Mononuclear cell (primary cell): Measurements from ENCODE around the gene TBC1D2B. TPM values are rescaled to one million over a fixed set of nuclear protein-coding genes. Genes with fewer than 3 reads are reported as not detected.

Source experiments
- H3K27me3 ChIP-seq: 2 replicates; pipeline ENCODE4 v1.6.0; 2011; ENCODE audit warnings: low read length, control low read depth; ENCODE audit not compliant: insufficient read depth
- H3K4me1 ChIP-seq: 2 replicates; pipeline ENCODE4 v1.5.1; 2011; ENCODE audit warnings: mild to moderate bottlenecking, low read length, control low read depth; ENCODE audit not compliant: insufficient read depth
- H3K4me3 ChIP-seq: 2 replicates; pipeline ENCODE4 v1.5.1; 2011; ENCODE audit warnings: mild to moderate bottlenecking, low read length, moderate library complexity
- H3K9me3 ChIP-seq: 2 replicates; pipeline ENCODE4 v1.5.1; 2011; ENCODE audit warnings: low read depth, mild to moderate bottlenecking, control low read depth, low read length
- total RNA-seq: library from RNA; depleted of rRNA; stranded (reverse); fragments of >200 nt; gene quantifications from one replicate; pipeline ENCODE4 v1.2.3, GENCODE V29; 2012

Gene TBC1D2B
- total RNA-seq, 1 donor = 38.1 TPM

DNA sequence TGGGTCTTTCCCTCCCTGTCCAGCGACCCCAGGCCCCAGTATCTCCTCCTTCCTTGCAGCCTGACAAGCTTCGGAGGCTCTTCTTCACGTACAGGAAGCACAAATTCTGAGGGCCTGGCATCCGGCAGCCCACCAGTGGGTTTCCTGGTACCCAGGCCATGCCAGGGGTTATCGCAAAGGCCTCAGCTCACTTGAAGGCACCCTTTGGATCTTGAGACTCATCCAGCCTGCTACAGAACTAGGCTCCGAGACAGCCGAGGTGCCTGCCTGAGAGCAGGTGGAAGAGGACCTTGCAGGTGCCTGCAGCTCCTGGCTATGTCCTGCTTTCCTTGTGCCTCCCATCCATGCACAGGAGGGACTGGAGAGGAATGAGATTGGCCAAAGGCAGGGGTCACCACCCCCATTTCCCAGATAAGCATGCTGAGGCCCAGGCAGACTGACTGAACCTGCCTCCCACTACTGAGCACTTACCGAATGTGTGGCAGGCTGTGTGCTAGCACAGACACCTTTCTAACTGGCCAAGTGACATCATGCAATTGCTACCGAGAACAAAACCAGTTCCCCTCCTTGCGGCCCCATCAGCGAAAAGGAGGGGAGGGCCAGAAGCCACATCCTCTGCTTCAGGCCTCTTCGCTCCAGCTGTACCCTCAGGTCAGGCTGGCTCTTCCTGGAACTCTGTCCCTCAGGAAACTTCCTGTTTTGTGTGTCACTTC, 26.1 kb upstream of the TBC1D2B start:
- H3K4me3 ChIP-seq = no peak overlapping the region
- no peaks in the 10 kb centered on the region for H3K9me3 ChIP-seq
- peaks cover 37% of the 10 kb centered on the region for H3K4me1 ChIP-seq
- H3K27me3 ChIP-seq = no peaks in the 10 kb centered on the region

DNA sequence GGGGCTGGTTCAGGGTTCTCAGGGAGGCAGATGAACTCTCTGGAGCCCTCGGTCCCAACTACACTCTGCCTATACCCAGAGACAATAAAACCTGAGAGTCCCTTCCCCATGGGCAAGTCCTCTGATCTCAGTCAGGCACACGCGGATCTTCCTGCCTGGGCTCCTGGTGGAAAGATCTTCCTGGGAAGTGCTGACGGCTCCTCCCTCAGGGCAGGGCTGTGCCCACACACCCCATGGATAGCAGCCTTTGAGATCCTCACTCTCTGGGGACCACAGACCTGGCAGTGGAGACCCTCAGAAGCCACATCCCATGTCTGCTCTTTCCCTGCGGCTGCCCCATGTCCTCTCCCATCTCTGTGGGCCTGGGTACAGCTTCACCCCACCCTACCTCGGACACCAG, 25.2 kb upstream of the TBC1D2B start:
- Histone ChIP-seq H3K4me1 (peaks cover 37% of the 10 kb centered on the region), H3K27me3 (no peaks in the 10 kb centered on the region), H3K4me3 (no peak overlapping the region), H3K9me3 (no peaks in the 10 kb centered on the region)

DNA sequence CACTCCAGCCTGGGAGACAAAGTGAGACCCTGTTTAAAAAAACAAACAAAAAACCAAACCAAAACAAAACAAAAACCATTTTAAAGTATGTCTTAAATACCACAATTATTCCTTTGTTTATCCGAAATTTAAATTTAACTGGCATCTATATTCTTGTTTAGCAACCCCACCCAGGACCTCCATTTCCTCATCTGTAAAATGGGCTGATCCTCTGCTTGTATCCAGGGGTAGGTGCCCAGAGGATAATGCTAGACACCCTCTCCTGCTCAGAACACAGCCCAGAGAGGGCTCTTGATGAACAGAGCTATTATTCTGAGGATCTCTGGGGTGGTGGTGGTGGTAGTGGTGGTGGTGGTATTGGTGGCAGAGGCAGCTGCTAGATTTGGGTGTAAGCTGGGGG, 24.7 kb upstream of the TBC1D2B start:
- Histone ChIP-seq H3K4me1 (peaks cover 37% of the 10 kb centered on the region), H3K9me3 (no peaks in the 10 kb centered on the region), H3K27me3 (no peaks in the 10 kb centered on the region), H3K4me3 (no peak overlapping the region)

DNA sequence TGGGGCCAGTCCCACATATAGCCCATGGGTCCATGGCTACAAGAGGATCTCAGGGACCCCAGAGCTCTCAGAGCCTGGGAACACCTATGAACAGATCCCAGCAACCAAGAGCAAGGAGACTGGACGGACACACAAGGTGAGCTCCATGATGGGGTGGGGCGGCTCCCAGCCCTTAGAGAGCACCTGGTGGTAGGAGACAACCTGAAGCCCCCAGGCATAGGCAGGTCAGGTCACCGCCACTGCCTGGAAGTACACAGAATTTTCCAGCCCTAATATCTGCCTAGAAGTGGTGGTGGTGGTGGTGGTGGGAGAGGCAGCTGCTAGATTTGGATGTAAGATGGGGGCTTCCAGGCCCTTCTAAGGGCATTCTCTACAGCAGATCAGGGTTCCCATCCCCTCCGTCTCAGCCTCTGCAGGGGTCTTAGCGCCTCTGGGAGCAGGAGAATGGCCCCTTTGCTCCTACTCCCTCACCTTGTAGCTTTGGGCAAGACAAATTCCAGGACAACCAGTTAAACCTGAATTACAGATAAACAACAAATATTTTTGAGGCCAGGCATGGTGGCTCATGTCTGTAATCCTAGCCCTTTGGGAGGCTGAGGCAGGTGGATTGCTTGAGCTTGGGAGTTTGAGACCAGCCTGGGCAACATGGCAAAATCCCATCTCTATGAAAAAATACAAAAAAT, 24.1 kb upstream of the TBC1D2B start:
- H3K27me3 ChIP-seq = no peaks in the 10 kb centered on the region
- H3K9me3 ChIP-seq = no peaks in the 10 kb centered on the region
- no peak overlapping the region for H3K4me3 ChIP-seq
- H3K4me1 ChIP-seq = peaks cover 37% of the 10 kb centered on the region

DNA sequence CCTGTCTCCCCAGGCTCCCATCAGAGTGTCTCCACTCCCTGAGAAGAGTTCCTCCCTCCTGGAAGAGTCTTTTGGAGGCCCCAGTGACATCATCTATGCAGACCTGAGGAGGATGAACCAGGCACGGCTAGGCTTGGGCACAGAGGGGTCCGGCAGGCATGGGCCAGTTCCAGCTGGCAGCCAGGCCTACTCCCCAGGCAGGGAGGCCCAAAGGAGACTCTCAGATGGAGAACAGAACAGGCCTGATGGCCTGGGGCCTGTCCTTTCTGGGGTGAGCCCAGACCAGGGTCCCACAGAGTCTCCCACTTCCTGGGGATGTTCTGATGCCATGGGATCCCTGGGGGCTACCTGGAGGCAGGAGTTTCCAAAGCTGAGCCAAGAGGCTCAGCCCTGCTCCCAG, 23.4 kb upstream of the TBC1D2B start:
- Histone ChIP-seq H3K27me3 (no peaks in the 10 kb centered on the region), H3K9me3 (no peaks in the 10 kb centered on the region), H3K4me1 (peaks cover 34% of the 10 kb centered on the region), H3K4me3 (no peak overlapping the region)

DNA sequence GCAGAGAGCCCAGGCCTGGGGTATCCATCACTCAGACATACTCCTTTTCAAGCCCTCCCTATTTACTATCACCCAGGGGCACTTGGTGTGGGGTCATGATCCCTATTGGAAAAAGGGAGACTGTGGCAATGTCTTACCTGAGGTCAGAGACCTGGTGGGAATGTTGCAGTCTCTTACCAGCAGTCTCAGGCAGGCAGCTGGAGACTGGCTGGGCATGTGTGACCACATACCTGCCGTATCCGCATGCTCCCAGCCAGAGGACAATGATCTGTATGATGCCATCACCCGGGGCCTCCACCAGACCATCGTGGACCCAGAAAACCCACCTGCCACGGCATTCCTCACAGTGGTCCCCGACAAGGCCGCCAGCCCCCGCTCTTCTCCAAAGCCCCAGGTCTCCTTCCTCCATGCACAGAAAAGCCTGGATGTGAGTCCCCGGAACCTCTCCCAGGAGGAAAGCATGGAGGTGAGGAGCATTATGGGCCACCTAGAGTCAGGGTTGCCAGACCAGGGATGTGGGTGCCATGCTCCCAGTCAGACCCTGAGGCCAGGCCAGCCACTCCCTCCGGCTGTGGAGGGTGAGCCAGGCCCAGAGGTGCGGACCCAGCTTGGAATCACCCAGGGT, 20.7 kb upstream of the TBC1D2B start:
- Histone ChIP-seq H3K27me3 (no peaks in the 10 kb centered on the region), H3K4me3 (no peak overlapping the region), H3K9me3 (no peaks in the 10 kb centered on the region), H3K4me1 (peaks cover 8% of the 10 kb centered on the region)

DNA sequence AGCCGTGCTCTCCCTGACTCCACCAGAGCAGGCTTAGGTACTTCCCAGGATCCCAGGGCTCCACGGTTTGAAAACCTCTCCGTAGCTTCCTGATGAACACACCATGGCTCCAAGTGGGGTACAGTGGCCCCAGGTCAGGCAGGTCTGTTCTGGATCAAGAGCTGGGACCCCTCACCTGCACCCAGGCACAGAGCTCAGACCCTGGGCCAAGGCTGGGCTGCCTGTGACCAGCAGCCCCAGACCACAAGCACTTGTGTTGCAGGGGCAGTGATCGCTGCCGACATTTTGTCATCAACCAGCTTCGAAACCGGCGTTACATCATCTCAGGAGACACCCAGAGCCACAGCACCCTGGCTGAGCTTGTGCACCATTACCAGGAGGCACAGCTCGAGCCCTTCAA, 20.2 kb upstream of the TBC1D2B start:
- Histone ChIP-seq H3K4me3 (no peak overlapping the region), H3K4me1 (peaks cover 2% of the 10 kb centered on the region), H3K9me3 (no peaks in the 10 kb centered on the region), H3K27me3 (no peaks in the 10 kb centered on the region)

DNA sequence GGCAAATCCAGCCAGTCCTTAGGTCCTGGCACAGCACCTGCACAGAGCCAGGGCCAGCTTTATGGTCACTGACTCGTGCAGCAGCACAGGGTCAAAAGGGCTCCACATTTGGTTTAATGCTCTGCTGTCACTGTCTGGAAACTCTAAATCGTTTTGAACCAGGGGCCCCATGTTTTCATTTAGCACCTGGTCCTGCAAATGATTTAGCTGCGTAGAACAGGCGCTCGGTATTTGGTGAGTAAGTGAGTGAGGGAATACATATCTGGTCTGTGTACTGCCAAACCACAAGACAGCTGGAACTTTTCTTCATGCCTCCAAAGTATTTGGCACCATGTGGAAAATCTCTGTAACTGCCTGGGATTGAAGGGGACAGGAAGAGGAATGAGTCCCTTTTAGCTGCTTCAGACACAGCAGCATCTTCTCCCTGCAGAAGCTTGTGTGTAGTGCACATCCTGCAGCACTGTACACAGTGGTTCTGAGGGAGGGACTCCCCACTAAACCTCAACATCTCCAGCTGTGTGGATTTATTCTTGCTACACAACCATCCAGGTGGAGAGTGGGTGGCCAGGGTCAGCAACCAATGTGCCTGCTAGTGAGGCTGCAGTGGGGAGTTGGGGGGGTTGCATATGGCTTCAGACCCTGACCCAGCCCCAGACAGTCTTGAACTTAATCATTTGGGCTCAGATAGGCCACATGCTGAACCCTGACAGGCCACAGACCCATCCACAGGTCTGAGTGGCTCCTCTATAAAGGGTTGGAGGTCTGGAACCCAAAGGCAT, 15.9 kb upstream of the TBC1D2B start:
- no peaks in the 10 kb centered on the region for H3K9me3 ChIP-seq
- H3K27me3 ChIP-seq = no peaks in the 10 kb centered on the region
- H3K4me3 ChIP-seq = no peak overlapping the region
- H3K4me1 ChIP-seq = peaks cover 6% of the 10 kb centered on the region

DNA sequence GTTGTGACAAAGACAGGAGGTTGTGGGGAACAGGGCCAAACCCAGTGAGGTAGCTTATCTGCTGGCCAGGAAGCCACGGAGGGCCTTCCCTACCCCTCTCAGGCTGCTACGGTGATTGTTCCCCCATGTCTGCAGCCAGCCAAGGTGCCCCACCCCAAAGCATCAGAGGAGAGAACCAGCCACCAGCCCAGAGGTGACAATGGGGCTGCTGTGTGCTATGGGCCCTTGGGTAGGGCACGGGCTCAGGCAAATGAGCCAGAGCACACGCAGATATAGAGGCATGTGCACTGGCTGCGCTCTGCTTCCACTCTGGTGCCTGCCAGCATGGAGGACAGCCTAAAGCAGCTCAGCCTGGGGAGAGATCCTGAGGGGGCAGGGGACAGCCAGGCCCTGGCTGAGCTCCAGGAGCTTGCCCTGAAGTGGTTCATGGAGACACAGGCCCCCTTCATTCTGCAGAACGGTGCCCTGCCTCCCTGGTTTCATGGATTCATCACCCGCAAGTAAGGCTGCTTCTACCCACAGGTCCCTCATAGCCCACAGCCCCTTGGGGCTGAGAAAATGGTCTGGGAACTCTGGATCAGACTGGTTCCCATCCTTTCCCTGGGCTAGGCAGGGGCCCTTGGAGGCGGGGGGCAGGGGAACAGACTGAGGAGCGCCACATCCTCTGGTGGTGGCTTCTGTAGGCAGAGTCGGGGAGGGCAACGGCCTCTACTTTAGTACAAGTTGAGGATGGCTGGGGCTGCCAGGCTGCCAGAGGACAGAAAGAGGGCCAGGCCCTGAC, 14.9 kb upstream of the TBC1D2B start, which contains the start of gene SH2D7:
SH2D7 (plus strand) TSS at position 301 of the 781 bp plus-strand sequence; CDS start at position 325, 24 bp downstream.
- H3K4me3 ChIP-seq = no peak within 1 kb of the TSS
- H3K4me1 ChIP-seq = peaks cover 15% of the 10 kb centered on the region
- no peaks in the 10 kb centered on the region for H3K9me3 ChIP-seq
- H3K27me3 ChIP-seq = no peaks in the 10 kb centered on the region

DNA sequence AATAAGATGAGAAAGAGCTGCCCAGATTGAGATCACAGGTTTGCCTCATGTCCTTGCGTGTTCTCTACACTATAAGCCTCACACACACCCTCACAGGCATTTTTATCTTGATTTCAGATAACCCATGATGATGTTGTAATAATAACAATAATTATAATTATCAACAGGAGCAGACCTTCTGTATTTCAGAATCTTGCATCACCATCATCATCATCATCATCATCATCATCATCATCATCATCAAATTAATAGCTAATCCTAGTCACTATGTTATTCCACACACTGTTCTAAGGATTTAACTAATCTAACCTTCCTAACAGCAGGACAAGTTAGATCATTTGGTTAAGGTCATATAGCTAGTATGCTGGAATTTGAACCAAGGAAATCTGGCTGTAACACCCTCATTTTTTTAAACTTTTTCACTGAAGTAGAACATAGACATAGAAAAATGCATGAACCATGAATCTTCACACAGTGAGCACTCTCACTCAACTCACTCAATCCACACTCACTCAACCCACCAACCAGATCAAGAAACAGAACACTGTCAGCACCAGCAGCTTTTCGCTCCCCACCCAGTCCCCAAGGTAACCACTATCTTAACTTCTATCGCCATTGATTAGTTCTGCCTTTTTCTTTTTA, 13.0 kb upstream of the TBC1D2B start:
- Histone ChIP-seq H3K9me3 (no peaks in the 10 kb centered on the region), H3K4me1 (peaks cover 17% of the 10 kb centered on the region), H3K27me3 (no peaks in the 10 kb centered on the region), H3K4me3 (no peak overlapping the region)

DNA sequence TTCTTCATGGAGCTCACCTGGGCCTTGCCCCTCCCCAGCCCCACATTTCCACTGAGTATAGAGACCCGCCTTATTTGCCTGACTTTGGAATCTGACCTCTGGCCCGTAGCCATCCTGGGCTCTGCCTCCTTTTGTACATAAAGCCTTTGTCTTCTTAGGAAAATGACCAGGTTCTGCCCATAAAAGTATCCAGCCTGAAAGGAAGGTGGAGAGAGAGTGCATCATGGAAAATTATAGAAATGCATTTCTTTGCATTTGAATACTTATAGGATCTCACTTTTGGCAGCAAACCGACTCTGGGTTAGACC, 11.2 kb upstream of the TBC1D2B start:
- H3K9me3 ChIP-seq = no peaks in the 10 kb centered on the region
- no peak overlapping the region for H3K4me3 ChIP-seq
- H3K4me1 ChIP-seq = peaks cover 27% of the 10 kb centered on the region
- no peaks in the 10 kb centered on the region for H3K27me3 ChIP-seq

DNA sequence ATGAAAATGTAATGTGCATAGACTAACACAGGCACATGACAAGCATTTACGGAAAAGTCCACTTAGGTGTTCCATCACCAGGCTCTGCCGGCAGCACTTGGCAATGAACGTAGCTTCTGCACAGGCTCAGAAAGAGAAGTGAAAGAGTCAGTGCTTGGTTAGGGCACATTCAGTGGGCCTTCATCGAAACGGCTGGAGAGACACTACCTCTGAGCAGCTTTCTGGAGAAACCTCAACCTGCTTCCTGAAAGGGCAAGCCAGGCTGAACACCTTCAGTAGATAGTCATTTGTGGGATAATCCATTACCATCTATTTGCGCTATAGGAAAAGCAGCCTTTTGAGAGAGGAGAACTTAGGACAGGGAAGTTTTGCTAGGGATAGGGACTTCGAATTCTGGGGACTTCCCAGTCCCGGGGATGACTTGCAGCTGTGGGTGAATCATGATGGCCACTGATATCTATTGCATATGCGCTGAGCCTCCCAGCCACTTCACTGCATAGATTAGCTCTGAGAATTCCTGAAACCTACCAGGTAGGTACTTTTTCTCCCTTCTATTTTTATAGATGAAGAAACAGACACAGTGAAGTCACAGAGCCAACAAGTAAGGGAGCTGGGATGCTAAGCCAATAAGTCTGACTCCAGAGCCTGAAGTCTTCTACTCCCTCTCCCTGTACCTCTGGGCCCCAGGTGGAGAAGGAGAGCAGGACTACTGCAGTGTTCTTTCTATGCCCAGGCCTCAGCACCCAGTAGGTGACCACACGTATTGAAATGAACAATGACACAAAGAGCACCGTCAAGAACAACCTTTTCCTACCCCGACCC, 10.7 kb upstream of the TBC1D2B start:
- peaks cover 30% of the 10 kb centered on the region for H3K4me1 ChIP-seq
- no peak overlapping the region for H3K4me3 ChIP-seq
- H3K27me3 ChIP-seq = no peaks in the 10 kb centered on the region
- no peaks in the 10 kb centered on the region for H3K9me3 ChIP-seq

DNA sequence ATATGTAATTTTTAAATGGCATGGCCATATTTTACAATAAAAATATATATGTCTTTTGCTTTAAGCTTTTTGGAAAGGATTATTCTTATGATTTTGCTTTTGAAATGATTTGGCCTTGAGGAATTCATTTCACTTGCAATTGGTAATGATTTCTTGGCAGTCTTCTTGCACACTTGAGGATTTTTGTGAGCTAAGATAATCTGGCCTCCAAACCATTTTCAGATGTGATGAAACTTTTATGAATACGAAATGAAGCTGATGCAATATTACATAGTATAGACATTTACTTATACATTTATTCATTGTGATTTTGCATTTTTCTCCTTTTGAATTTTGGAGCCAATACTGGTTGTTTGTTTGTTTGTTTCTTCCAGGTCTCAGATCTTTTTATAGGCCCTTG, 8.4 kb upstream of the TBC1D2B start:
- H3K4me3 ChIP-seq = no peak overlapping the region
- peaks cover 46% of the 10 kb centered on the region for H3K4me1 ChIP-seq
- H3K27me3 ChIP-seq = no peaks in the 10 kb centered on the region
- no peaks in the 10 kb centered on the region for H3K9me3 ChIP-seq

DNA sequence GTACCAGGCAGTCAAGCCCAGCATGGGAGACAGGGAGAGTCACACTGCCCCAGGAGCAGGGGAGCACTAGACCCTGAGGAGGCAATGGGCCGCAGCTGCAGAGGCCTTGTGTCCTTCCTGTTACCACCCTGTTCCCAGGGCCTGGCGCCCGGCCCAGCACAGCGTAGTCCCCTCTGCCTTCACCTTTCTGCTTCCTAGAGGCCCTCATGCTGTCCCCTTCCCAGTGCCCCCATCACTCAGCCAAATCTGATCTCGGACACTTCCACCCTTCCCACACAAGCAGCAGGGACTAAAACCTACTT, 6.9 kb upstream of the TBC1D2B start:
- Histone ChIP-seq H3K4me1 (peaks cover 46% of the 10 kb centered on the region), H3K4me3 (no peak overlapping the region), H3K27me3 (no peaks in the 10 kb centered on the region), H3K9me3 (no peaks in the 10 kb centered on the region)
